Measurements from ENCODE around the gene SLC6A19. TPM values are rescaled to one million over a fixed set of nuclear protein-coding genes. Genes with fewer than 3 reads are reported as not detected.

SLC6A19 gene
- total RNA-seq, 4 donors from 2014 or later, result not detected

DNA sequence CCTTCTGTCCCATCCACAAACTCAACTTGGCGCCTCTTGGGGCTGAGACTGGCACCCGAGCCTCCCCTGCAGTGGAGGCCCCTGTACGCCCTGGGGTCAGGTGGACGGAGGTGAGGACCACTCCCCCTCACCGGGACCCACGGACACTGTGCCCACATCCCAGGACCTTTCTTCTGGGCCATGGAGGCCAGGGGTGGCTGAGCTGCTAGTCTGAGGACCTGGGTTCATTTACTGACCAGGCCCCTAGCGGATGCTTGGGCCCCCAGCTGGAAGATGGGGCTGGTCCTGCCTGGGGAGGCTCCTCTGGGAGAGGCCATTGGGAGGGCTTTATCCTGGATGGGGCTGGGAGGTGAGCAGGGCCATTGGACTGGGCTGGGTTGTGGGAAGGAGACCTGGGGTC, 16.9 kb upstream of the SLC6A19 start:
- TF ChIP-seq, protein P1, sequence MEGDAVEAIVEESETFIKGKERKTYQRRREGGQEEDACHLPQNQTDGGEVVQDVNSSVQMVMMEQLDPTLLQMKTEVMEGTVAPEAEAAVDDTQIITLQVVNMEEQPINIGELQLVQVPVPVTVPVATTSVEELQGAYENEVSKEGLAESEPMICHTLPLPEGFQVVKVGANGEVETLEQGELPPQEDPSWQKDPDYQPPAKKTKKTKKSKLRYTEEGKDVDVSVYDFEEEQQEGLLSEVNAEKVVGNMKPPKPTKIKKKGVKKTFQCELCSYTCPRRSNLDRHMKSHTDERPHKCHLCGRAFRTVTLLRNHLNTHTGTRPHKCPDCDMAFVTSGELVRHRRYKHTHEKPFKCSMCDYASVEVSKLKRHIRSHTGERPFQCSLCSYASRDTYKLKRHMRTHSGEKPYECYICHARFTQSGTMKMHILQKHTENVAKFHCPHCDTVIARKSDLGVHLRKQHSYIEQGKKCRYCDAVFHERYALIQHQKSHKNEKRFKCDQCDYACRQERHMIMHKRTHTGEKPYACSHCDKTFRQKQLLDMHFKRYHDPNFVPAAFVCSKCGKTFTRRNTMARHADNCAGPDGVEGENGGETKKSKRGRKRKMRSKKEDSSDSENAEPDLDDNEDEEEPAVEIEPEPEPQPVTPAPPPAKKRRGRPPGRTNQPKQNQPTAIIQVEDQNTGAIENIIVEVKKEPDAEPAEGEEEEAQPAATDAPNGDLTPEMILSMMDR (IDR thresholded peaks at IDR 0.05), result no peak
- DNase-seq (ENCODE audit: low spot score) (no peak), ATAC-seq (ENCODE audit: low FRiP score) (no peak)

DNA sequence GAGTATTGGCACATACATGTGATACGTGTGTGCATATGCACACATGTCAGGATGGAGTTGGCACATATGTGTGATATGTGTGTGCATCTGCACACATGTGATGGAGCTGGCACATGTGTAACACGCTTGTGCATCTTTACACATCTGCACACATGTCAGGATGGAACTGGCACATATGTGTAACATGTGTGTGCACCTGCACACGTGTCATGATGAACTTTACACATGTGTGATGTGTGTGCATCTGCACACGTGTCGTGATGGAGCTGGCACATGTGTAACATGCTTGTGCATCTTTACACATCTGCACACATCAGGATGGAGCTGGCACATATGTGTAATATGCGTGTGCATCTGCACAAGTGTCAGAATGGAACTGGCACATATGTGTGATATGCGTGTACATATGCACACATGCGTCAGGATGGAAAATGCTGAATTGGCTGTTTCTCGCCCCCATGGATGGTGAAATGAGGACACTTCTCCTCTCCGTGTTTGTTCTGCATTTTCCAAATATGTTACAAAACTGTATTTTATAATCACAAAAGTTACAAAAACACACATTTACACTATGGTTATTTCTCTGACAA, 16.3 kb upstream of the SLC6A19 start:
- ATAC-seq (ENCODE audit: low FRiP score), result no peak
- TF ChIP-seq, protein P1 (IDR thresholded peaks at IDR 0.05), result no peak
- DNase-seq (ENCODE audit: low spot score), result no peak

DNA sequence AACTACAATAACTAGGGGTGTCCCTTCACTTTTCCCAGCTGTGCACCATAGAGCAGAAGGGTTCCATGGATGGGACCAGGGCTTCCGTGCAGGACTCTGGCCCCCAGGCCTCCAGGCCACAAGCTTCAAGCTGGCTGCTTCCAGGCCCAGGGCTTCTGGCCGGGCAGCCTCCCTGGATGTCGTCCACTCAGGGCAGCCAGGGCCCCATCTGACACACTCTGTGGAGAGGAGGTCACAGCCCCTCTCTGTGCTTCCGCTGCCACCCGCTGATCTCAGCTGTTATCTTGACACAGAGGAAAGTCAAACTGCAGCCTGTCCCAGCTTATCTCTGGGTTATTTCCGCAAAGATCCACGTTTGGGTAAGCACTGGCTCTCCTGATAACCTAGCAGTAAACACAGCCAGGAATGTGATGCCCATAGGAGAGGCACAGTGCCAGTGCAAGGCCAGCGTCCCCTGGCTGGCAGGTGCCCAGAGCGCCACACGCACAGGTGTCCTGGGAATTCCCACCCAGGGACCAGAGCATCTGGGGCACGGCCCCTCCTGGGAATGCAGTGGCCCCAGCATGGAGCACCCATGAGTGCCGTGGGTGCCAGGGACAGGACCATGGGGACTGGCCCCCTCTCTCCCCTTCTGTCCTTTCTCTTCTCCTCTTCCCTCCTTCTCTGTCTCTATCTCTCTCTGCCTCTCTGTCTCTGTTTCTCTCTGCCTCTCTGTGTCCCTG, 15.6 kb upstream of the SLC6A19 start:
- TF ChIP-seq, protein P1 (IDR thresholded peaks at IDR 0.05), result no peak
- DNase-seq (ENCODE audit: low spot score) (no peak), ATAC-seq (ENCODE audit: low FRiP score) (no peak)

DNA sequence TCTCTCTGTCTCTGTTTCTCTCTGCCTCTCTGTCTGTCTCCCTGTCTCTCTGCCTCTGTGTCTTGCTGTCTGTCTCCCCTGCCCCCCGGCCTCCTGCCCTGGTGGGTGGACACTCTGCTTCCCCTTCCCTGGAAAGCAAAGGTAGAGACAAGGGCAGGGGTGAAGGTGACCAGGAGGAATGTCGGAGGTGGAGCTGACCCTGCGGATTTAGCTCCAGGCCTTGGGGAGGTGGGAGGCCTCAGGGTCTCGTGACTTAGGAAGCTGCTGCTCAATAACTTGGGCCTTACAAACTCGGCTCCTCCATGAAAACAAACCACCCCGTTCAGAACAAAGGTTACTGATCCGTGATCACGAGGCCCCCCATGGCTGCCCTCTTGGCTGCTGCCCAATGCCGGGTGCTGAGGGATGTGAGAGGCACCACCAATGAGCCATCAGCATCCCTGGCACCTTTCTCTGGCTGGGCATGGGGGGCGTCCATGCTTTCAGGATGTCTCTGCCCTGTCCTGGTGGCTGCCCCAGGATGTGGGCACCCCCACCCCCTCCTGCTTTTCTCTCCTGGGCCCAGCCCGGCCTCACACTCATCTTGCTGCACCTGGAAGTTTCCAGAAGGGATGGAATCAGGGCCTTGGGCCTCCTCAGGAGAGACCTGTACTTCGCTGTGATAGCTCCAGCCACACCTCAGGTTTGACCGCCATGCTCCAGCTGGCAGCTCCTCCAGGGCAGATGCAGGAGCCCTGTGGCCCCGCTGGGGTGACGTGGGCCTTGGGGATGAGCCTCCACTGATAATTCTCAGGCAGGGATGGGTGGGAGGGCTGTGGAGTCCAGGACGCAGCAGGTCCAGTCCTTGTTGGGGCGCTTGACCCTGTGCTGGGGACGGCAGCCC, 14.8 kb upstream of the SLC6A19 start:
- DNase-seq (ENCODE audit: low spot score), result no peak

DNA sequence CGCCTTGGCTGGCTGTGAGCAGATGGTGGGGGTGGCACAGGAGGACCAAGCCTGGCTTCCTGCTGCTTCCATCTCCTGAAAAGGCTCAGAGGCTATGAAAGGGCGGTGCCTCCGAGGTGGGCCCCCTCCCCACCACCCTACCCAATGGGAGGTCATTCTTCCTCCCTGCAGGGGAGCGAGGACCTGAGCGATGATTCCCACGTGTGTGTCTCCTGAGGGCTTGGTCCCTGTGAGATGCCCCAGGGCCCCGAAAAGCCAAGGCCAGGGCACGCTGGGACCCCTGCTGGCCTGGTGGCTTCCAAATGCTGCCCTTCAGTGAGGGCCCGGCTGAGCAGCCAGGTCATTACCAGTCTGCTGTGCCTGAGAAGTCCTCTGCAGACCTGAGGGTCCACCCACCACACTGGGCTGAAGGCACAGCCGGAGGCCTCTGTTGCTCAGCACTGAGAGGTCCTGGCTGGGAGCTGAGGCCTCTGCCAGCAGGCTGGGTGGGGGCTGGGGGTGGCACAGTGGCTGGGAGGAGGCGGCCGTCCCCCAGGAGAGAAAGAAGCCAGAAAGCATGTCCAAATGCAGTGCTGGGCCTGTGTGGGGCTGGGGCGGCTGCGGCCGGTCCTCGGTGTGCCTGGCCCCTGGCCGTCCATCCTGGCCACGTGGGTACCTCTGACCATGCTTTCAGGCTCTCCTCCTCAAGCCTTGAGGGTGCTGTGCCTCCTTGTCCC, 14.0 kb upstream of the SLC6A19 start:
- DNase-seq (ENCODE audit: low spot score), result no peak
- TF ChIP-seq, protein P1 (IDR thresholded peaks at IDR 0.05), result no peak
- ATAC-seq (ENCODE audit: low FRiP score), result no peak

More for the DNA sequence above, 14.8 kb upstream of the SLC6A19 start:
- ATAC-seq (ENCODE audit: low FRiP score), result no peak
- TF ChIP-seq, protein P1 (IDR thresholded peaks at IDR 0.05), result no peak

DNA sequence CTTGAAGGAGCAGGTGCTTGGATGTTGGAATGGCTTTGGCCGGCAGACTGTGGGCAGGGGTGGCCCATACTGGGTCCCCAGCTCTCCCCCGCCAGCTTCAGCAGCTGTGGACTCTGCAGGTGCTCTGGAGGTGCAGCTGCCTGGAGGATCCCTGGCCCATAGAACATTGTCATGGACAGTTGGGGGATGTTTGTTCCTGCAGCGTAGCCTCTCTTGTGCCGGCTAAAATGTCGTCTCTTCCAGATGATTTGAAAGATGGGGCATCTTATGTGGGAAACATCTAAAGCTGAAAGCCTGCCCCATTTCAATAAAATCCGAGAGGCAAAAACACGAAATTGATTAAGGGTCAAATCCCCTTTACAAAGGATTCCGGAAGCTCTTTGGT, 13.5 kb upstream of the SLC6A19 start:
- TF ChIP-seq, protein P1 (IDR thresholded peaks at IDR 0.05), result no peak
- ATAC-seq (ENCODE audit: low FRiP score) (no peak), DNase-seq (ENCODE audit: low spot score) (no peak)
